DND-41 (cell line): ENCODE results near the gene ADD1.

Experiments
- CTCF ChIP-seq: IDR thresholded peaks from 2 replicates; pipeline ENCODE4 v1.5.1; 2012; ENCODE audit warnings: borderline replicate concordance, low read length, moderate library complexity, mild to moderate bottlenecking; ENCODE audit not compliant: poor library complexity, severe bottlenecking; ENCODE audit errors: extremely low read depth
- EZH2 ChIP-seq: IDR thresholded peaks from 3 replicates; pipeline ENCODE4 v1.6.1; 2012; ENCODE audit warnings: borderline replicate concordance, low read depth, mild to moderate bottlenecking, moderate library complexity, low read length, inconsistent platforms; ENCODE audit not compliant: severe bottlenecking

DNA sequence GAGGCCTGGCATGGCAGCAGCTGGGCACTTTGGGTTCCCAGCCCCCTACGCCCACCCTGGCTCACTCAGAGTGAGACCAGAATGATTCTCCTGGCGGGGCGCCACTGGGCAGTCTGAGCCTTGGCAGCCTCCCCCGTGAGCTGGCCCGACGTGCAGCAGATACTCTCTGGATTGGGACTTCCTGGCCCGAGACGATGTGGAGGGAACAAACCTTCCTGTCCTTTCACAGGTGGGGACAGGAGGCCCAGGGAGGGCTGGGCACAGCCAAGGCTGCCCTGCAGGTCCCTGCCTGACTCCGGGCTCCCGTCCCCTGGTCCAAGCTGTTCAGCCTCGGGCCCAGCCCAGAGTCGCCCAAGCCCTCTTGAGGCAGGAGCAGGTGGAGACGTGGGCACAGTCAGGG, 17.9 kb upstream of the ADD1 start:
- TF ChIP-seq CTCF (no peak), EZH2 (no peak)
